Measurements from ENCODE around the gene RIC8A.

GRCh38 chr11:200224-201003 lies 7.1 kb upstream of the RIC8A start:
- TF ChIP-seq CTCF (conservative IDR thresholded peaks at IDR 0.05) (no peak), ZFX (IDR thresholded peaks at IDR 0.05) (no peak)

Measured in C4-2B (cell line).